HG03457 (cell line): ENCODE data around the gene ATP11A.

Source experiments
- ATAC-seq: cut with Tn5 transposase; IDR thresholded peaks from one replicate; pipeline ENCODE4 v1.9.1; 2021; ENCODE audit warnings: moderate number of reproducible peaks; ENCODE audit not compliant: unreplicated experiment

Gene ATP11A

GRCh38 chr13:112809332-112810315 is 119.8 kb downstream of the ATP11A start:
- ATAC-seq = no peak

- ATAC-seq = no peak
Observed at GRCh38 chr13:112810608-112811007, 120.8 kb downstream of the ATP11A start.

GRCh38 chr13:112812306-112813055 is 122.6 kb downstream of the ATP11A start:
- ATAC-seq = no peak

GRCh38 chr13:112813552-112813951 is 123.7 kb downstream of the ATP11A start:
- ATAC-seq = no peak

GRCh38 chr13:112814905-112815585 is 125.2 kb downstream of the ATP11A start:
- no peak for ATAC-seq

- no peak for ATAC-seq
Observed at GRCh38 chr13:112815871-112816270, 126.0 kb downstream of the ATP11A start.

GRCh38 chr13:112818040-112818697 is 128.3 kb downstream of the ATP11A start:
- no peak for ATAC-seq

- no peak for ATAC-seq
Observed at GRCh38 chr13:112818698-112819045, 128.8 kb downstream of the ATP11A start.

GRCh38 chr13:112819111-112819510 is 129.3 kb downstream of the ATP11A start:
- no peak for ATAC-seq

- no peak for ATAC-seq
Observed at GRCh38 chr13:112819816-112820215, 130.0 kb downstream of the ATP11A start.

- no peak for ATAC-seq
Observed at GRCh38 chr13:112820318-112820717, 130.5 kb downstream of the ATP11A start.

GRCh38 chr13:112821340-112822055 is 131.7 kb downstream of the ATP11A start:
- no peak for ATAC-seq

- ATAC-seq = no peak
Observed at GRCh38 chr13:112822851-112823250, 133.0 kb downstream of the ATP11A start.

GRCh38 chr13:112824429-112824828 is 134.6 kb downstream of the ATP11A start:
- ATAC-seq = no peak

- ATAC-seq = no peak
Observed at GRCh38 chr13:112825071-112825470, 135.2 kb downstream of the ATP11A start.

GRCh38 chr13:112825875-112826274 is 136.0 kb downstream of the ATP11A start:
- ATAC-seq = no peak

- ATAC-seq = no peak
Observed at GRCh38 chr13:112826565-112826964, 136.7 kb downstream of the ATP11A start.

- no peak for ATAC-seq
Observed at GRCh38 chr13:112828082-112828699, 138.4 kb downstream of the ATP11A start.

- no peak for ATAC-seq
Observed at GRCh38 chr13:112828756-112829155, 138.9 kb downstream of the ATP11A start.

GRCh38 chr13:112831196-112831595 is 141.4 kb downstream of the ATP11A start:
- no peak for ATAC-seq
